Stimulated activated naive CD4-positive, alpha-beta T cell treated with Interleukin-2 at 50 U/mL for 16 hours (primary cell): ENCODE results near the gene SAA2.
"Not testable (repeated sequence)": the region's sequence is repeated elsewhere in the genome, so short reads cannot be mapped to it uniquely, and the experiment has no call there.

ENCODE experiments used
- DNase-seq: peaks from one replicate; lab custom pipeline; 2025; lab: John Stamatoyannopoulos, UW

SAA2 gene

DNA sequence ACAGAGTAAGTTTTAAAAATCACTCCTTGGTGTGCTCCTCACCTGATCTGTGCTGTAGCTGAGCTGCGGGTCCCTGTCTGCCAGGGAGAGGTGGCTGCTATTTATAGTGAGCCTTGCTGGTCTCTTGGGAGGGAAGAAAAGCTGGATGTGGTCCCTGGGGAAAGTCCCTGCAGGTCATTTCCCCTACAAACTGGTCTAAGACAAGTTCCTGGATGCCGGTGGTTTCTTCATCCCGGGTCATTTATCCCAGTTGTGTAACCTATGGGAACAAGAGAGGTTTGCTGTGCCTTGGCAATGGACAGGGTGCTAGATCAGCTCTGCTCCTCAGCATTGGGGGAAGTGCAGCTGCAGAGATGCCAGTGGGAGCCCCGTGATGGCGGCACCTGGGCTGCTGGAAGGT is at the start of gene SAA2:
Gene SAA2 (minus strand): TSS at position 108 of the 400 bp plus-strand sequence. CDS start 657 bp downstream, outside the sequence.
- no peak for DNase-seq

- DNase-seq: no peak
These were observed 46.8 kb upstream of the SAA2 start for GRCh38 chr11:18295316-18295715.

DNA sequence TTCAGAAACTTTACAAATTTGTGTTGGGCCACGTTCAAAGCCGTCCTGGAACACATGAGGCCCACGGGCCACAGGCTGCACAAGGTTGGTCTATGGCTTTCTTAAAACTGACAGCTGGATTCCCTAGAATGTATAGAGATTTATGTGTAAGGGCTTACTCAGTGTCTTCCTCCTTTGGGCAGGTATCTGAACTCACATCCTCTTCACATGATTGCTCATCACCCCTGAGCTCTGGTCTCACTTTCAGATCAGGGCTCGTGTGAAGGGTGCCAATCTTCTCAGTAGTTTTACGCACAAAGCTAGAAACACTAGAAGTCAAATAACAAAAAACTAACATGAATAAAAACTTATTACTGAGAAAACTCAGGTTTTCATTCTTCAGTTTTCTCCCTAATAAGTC is 46.4 kb upstream of the SAA2 start:
- DNase-seq: no peak

DNA sequence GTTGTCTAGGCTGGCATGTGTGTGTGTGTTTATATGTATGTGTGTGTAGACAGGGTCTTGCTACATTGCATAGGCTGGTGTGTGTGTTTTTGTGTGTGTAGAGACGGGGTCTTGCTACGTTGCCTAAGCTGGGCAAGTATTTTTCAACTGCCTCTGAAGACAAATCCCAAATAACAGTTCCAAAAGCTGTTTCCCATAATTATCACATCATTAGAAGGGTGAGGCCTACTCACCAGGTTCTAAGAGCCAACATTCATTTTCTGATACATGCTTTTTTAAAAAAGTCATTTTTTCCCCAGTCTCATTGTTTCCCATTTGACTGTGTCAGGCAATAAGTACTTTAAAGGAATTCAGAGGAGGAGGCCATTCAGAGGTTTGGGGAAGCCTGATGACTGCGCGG is 40.4 kb upstream of the SAA2 start:
- no peak for DNase-seq

DNA sequence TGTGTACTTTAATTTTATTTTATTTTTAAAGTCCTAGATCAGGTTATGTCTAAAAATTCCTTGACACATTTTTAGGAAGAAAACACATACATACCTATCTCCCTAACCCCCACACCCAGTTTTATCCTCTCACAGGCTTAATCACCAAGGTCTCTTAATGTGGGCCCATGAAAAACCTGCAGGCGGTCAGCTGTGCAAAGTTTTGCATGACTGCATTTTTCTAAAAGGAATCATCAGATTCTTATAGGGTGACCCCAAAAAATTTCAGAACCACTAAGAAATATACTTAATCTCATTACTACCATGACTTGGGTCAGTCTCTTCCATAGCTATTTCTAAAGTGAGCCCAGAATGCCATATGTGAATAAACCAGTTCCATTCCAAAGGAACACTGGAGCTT is 37.4 kb upstream of the SAA2 start:
- DNase-seq: no peak

DNA sequence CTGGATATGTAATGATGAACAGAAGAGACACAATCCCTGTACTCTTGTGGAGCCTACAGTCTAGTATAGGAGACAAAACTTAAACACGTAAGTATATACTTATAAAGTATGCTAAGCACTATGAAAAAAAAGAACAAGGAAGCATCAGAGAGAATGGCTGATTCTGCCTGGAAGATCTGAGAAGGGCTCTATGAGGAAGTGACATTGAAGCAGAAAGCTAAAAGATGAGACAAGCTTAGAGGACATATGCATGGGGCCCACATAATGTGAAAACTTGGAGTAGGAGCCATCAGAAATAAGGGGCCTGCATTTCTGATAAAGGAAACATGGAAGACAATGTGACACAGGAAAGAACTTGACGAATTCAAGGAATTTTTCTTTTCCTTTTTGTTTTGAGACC is 34.2 kb upstream of the SAA2 start:
- DNase-seq: no peak

DNA sequence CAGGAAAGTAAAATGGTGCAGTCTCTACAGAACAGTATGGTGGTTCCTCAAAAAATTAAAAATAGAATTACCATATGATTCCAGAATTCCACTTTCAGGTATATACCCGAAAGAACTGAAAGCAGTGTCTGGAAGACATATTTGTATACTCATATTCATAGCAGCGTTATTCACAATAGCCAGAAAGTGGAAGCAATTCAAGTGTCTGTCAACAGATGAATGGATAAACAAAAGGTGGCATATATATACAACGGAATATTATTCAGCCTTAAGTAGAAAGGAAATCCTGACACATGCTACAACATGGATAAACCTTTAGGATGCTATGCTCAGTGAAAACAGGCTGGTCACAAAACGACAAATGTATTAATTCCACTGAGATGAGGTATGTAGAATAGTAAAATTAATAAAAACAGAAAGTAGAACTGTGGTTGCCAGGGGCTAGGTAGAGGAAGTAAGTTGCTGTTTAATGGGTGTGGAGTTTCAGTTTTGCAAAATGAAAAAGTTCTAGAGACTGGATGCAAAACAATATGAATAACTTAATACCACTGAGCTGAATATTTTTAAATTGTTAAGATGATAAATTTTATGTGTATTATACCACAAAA is 32.1 kb upstream of the SAA2 start:
- no peak for DNase-seq

DNA sequence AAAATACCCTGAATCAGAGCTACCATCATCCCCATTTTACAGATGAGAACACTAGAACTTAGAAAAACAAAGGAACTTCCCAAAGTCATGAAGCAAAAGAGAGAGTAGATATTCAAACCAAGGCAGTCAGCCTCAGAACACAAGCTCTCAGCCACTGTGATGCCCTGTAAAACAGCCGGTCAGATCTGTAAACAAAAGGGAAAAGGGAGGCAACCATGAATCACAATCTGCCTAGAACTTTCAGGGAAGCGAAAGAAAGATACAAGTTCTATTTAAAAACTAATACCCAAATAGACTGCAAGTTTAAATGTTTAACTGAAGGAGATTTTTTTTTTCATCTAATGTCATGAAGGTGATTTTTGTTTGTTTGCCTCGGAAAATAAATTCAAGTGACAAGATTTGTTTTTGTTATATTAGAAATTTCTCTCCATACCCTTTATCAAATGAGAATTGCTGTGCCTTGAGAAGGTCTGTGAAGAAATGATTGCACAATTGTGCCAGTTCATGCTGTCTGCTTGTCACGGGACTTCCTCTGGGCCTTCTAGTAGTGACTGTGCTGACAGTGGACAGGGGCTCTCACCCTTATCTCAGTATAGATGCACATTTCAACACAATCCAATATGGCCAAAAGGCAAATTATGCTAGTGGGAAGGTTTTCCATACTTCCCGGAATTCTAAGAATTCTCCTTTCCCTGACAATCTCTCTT is 29.2 kb upstream of the SAA2 start:
- no peak for DNase-seq

DNA sequence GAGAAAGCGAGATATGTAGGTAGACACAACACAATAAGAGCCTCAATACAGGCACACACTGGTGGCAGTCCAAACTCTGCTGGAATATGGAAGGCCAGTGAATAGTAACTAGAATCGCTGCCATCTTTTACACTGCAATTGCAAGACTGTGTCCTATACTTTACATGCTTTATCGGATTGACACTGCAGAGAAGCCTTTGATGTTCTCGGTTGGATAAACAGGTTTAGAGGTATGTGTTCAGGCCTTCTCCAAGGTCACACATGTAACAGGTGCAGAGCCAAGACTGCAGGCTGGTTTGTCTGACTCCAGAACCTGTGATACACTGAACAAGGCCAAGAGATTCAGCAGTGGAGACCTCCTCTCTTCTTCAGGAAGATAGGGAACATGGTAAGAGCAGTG is 22.7 kb upstream of the SAA2 start:
- no peak for DNase-seq

- no peak for DNase-seq
These were observed 21.6 kb upstream of the SAA2 start for GRCh38 chr11:18270102-18270501.

GRCh38 chr11:18269252-18269651 is 20.8 kb upstream of the SAA2 start:
- not testable (repeated sequence) for DNase-seq

DNA sequence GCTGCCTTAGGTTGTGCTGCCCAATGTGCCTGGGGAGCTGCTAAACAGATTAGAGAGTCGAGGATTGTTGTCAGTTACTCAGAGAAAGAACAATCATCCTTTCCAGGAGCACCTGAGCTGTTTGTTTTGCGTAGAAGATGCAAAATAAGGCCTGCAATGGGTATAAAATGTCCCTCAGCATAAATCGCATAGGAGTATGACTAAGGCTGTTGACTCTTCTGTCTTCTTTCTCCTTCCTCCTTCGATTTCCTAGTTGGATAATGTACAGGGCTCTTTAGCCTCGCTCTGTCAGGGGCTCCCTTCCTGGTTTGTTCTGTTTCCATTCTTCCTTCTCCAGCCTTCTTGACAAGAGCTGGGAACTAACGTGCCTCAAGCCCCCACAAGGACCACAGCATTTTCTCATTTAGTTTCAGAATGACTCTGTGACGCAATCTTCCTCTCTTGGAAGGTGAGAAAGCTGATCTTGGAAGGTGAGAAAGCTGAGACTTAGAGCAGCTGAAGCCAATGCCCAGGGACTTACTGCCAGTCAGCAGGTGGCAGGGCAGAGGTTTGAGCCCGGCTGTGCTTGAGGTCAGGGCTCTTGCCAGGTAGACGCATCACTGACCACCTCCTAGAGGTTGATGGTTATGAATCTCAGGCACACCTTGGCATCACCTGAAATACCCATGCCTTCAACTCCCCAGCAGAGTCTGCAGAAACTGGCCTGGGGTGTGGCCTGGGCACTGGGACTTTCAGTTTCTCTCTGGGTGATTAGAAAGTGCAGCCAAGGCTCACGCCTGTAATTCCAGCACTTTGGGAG is 19.1 kb upstream of the SAA2 start:
- not testable (repeated sequence) for DNase-seq

GRCh38 chr11:18265949-18266348 is 17.5 kb upstream of the SAA2 start, which contains the start of gene SAA1:
SAA1 (plus strand) TSS chr11:18266264; CDS start chr11:18266888, 624 bp downstream.
- DNase-seq: no peak

DNA sequence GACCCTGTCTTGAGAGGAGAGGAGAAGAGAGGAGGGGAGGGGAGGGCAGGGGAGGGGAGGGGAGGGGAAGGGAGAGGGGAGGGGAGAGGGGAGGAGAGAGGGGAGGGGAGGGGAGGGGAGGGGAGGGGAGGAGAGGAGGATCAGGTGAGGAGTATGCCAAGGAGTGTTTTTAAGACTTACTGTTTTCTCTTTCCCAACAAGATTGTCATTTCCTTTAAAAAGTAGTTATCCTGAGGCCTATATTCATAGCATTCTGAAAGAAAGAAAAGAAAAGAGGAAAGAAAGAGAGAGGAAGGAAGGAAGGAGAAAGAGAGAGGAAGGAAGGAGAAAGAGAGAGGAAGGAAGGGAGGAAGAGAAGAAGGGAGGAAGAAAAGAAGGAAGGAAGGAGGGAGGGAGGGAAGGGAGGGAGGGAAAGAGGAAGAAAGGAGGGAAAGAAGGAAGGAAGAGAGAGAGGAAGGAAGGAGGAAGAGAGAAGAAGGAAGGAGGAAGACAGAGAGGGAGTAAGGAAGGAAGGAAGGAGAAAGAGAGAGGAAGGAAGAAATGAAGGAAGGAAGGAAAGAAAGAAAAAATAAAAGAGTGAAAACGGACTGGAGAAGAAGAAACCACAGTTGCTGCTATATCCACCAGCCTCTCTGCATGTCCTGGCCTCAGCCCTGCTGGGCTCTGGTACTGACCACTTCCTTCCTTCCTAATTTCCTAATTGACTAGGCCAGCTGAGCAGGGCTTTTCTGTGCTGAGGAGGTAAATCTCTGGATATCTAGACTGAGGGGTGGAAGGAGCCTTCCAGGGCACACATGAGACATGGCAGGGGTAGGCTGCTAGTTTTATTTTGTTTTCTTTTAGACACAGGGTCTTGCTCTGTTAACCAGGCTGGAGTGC is 16.4 kb upstream of the SAA2 start:
- no peak for DNase-seq

DNA sequence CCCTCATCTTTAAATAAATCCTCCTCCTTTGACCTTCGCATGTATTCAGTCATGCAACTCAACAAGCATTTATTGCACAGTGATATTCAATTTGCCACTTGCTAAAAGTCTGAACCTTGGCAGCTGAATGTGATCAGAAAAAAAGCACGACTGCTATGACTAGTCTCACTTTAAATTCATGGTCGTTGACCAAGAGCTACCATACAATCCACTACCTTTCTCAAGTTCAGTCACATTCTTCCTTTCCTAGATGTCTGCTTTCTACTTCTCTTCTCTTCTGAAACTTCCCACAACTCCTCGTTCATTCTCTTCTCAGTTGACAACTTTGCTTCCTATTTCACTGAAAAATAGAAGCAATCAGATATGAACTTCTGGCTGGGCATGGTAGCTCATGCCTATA is 15.6 kb upstream of the SAA2 start:
- DNase-seq: no peak

GRCh38 chr11:18262681-18263350 is 14.3 kb upstream of the SAA2 start:
- DNase-seq: not testable (repeated sequence)

DNA sequence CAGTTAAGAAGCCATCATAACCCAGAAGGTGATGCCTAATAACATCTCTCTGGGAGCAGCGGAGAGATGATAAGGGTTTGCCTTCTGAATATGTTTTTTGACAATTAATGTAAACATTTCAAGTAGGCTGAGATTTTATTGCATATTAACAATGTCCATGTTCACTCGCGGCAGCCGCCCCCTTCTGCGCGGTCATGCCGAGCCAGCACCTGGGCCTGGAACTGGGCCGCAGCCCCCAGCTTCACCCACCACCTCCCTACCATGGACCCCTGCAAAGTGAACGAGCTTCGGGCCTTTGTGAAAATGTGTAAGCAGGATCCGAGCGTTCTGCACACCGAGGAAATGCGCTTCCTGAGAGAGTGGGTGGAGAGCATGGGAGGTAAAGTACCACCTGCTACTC is 13.3 kb upstream of the SAA2 start:
- DNase-seq: no peak

DNA sequence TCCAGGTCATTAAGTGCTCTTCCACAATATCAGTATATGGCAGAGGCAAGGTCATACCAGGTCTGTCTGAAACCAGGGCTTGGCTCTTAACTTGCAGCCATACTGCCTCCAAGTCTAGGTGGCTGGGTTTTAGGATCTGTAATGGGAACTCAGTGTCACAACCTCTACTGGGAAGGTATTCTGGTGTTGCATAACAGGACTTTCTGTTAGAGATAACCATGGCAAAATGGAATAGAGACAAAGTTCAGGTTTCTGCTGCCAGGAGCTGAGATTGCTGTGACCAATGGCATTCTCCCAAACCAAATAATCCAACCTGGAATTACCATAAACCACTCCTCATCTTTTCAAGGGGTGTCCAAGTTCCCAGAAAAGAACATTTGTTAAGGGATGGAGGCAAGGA is 10.8 kb upstream of the SAA2 start:
- DNase-seq: no peak

- DNase-seq: no peak
These were observed 6.4 kb upstream of the SAA2 start for GRCh38 chr11:18254781-18255361.

DNA sequence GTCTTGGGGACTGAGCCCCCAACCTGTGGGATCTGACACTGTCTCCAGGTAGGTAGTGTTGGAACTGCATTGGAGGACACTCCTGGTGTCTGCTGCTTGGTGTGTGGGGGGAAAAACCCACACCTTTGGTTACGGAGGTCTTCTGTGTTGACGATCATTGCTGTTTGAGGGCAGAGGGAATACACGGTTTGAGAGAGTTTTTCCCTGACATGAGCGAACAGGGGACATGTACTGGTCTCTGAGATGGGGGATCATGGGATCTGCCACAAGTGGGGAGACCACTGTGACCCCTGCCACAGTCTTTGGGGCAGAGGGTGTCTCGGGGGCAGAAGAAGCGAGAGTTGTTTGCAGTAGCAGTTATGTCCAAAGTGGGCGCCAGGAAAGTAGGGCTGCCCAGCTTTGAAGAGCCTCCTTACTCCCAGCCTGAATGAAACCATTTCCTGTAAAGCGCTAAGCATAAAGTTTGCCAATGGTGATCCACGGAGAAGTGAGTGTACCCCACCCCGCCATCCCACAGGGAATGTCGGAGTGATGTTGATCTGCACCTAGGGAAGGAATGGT is 5.4 kb upstream of the SAA2 start:
- DNase-seq: no peak

- DNase-seq: no peak
These were observed 4.8 kb upstream of the SAA2 start for GRCh38 chr11:18253233-18253632.
